K562 (cell line): Measurements from ENCODE around the gene RPL39. TPM values are rescaled to one million over a fixed set of nuclear protein-coding genes. Genes with fewer than 3 reads are reported as not detected.

Source experiments
- BCOR ChIP-seq: fragments of 450-650 bp; IDR thresholded peaks from 2 replicates; pipeline ENCODE4 v1.6.1; 2016
- CBX1 ChIP-seq: sonication (generic); IDR thresholded peaks from 2 replicates; pipeline ENCODE4 v1.6.1; 2016; ENCODE audit warnings: antibody characterized with exemption, low read depth, mild to moderate bottlenecking
- CHCHD3 ChIP-seq: fragments of 250-450 bp; sonication (Bioruptor Pico); IDR thresholded peaks from 2 replicates; pipeline ENCODE4 v2.1.2; 2022; ENCODE audit warnings: mild to moderate bottlenecking
- CTBP1 ChIP-seq: fragments of 450-650 bp; IDR thresholded peaks from 2 replicates; pipeline ENCODE4 v1.6.1; 2016; ENCODE audit warnings: borderline replicate concordance
- DACH1 ChIP-seq: fragments of 450-650 bp; IDR thresholded peaks from 2 replicates; pipeline ENCODE4 v1.6.1; 2018; ENCODE audit not compliant: partially characterized antibody
- ESRRA ChIP-seq: fragments of 450-650 bp; IDR thresholded peaks from 2 replicates; pipeline ENCODE4 v1.6.1; 2014; ENCODE audit warnings: low read depth, mild to moderate bottlenecking, moderate library complexity, borderline replicate concordance
- FOS ChIP-seq: IDR thresholded peaks from 3 replicates; pipeline ENCODE4 v1.6.1; 2011; ENCODE audit not compliant: insufficient read length; ENCODE audit errors: extremely low read depth
- GATAD2B ChIP-seq: fragments of 450-650 bp; IDR thresholded peaks from 2 replicates; pipeline ENCODE4 v1.6.1; 2017; ENCODE audit warnings: mild to moderate bottlenecking, borderline replicate concordance
- GTF2F1 ChIP-seq: IDR thresholded peaks from 2 replicates; pipeline ENCODE4 v1.6.1; 2011; ENCODE audit warnings: low read depth, low read length, improper control_type of control experiment
- L3MBTL2 ChIP-seq: fragments of 450-650 bp; IDR thresholded peaks from 2 replicates; pipeline ENCODE4 v1.6.1; 2016; ENCODE audit warnings: mild to moderate bottlenecking, moderate library complexity
- MAZ ChIP-seq, 2 experiments: fragments of 450-650 bp in 1 of 2; sonication (generic) in 1 of 2; formaldehyde crosslinking; IDR thresholded peaks in 1 of 2; conservative IDR thresholded peaks in 1 of 2; 2 replicates each; pipeline versions ENCODE4 v1.4.0 to v1.5.0; 2020; ENCODE audit warnings: mild to moderate bottlenecking in 1 of 2, missing genetic modification reagents in 1 of 2
- MED1 ChIP-seq: sonication (generic); formaldehyde crosslinking; IDR thresholded peaks from 2 replicates; pipeline ENCODE4 v1.8.1; 2023; ENCODE audit warnings: missing genetic modification reagents, borderline replicate concordance
- NFIC ChIP-seq: fragments of 450-650 bp; IDR thresholded peaks from 2 replicates; pipeline ENCODE4 v1.6.1; 2017; ENCODE audit warnings: mild to moderate bottlenecking, inconsistent platforms
- PCBP1 ChIP-seq: fragments of 200-400 bp; formaldehyde crosslinking; IDR thresholded peaks from 2 replicates; pipeline ENCODE4 v1.6.1; 2018; ENCODE audit warnings: mild to moderate bottlenecking, low read depth, low read length; ENCODE audit not compliant: poor library complexity, severe bottlenecking
- PRDM10 ChIP-seq: fragments of 450-650 bp; IDR thresholded peaks from 2 replicates; pipeline ENCODE4 v1.6.1; 2018; ENCODE audit not compliant: partially characterized antibody
- PRPF4 ChIP-seq: fragments of 200-400 bp; formaldehyde crosslinking; IDR thresholded peaks from one replicate; pipeline ENCODE4 v1.6.1; 2017; ENCODE audit warnings: low read length, low read depth, mild to moderate bottlenecking; ENCODE audit not compliant: insufficient read depth, poor library complexity, severe bottlenecking
- RB1 ChIP-seq: fragments of 450-650 bp; IDR thresholded peaks from 2 replicates; pipeline ENCODE4 v1.6.1; 2017; ENCODE audit warnings: low read depth, mild to moderate bottlenecking
- ZBED1 ChIP-seq: IDR thresholded peaks from 2 replicates; pipeline ENCODE4 v1.6.1; 2014
- ZNF263 ChIP-seq: sonication (generic); formaldehyde crosslinking; IDR thresholded peaks from 2 replicates; pipeline ENCODE4 v1.8.0; 2022; ENCODE audit warnings: mild to moderate bottlenecking, missing genetic modification reagents, borderline replicate concordance
- ZNF512 ChIP-seq: IDR thresholded peaks from 2 replicates; pipeline ENCODE4 v1.6.1; 2016; ENCODE audit warnings: missing genetic modification characterization, missing compliant biosample characterization
- polyA plus RNA-seq, 8 experiments: library from polyadenylated mRNA; depleted of rRNA in 4 of 8; stranded (reverse) in 5 of 8; unstranded in 3 of 8; fragments of >200 nt; fragmentation: Nextera tagmentation in 2 of 8; fragmentation: Illumina TruSeq in 1 of 8; extraction: Ambion mirVana in 2 of 8; extraction: Trizol in 1 of 8; gene quantifications; 2 replicates each; pipeline versions ENCODE4 v1.2.1 to v1.2.3, GENCODE V29; 2011 to 2014; ENCODE audit warnings: inconsistent platforms in 1 of 8, missing spikeins in 1 of 8
- total RNA-seq, 7 experiments: library from RNA; depleted of rRNA in 6 of 7; stranded (reverse); fragments of >200 nt in 6 of 7; fragmentation: Illumina TruSeq in 2 of 7; extraction: Trizol in 2 of 7; gene quantifications; 2 replicates each; pipeline versions ENCODE4 v1.2.1 to v1.2.3, GENCODE V29; 2011 to 2021; ENCODE audit warnings: low replicate concordance in 1 of 7

RPL39 gene
- total and polyA plus RNA-seq, 9 of the 15 experiments (the other 6 are each of a cell fraction or from before 2014, with no cell fraction given): 1,382 to 5,043 (median 3,226) TPM

GRCh38 chrX:119757979-119758730 lies 33.3 kb downstream of the RPL39 start, which contains the start of gene SOWAHD (continued):
- TF ChIP-seq MAZ (CRISPR knock-in tag; conservative IDR thresholded peaks at IDR 0.05 in 1 of 2, IDR thresholded peaks at IDR 0.05 in 1 of 2) (0 out of 4 replicates have a peak, but pooled peaks of 1 of the 2 experiments have one; percentile 19), BCOR (no peak), DACH1 (no peak), PRDM10 (peak; percentile 16), ZNF263 (CRISPR knock-in tag) (peak; percentile 89), PCBP1 (peak; percentile 41), NFIC (peak; percentile 41; the same call in 1 of the 2 replicates), ZBED1 (no peak), CHCHD3 (CRISPR knock-in tag) (no peak), RB1 (no peak), GATAD2B (no peak), L3MBTL2 (peak; percentile 73), ZNF512 (tag) (peak; percentile 32; the same call in 1 of the 2 replicates), GTF2F1 (no peak), FOS (no peak), PRPF4 (no peak), ESRRA (0 out of 2 replicates have a peak, but pooled peaks have one; percentile 25), MED1 (CRISPR knock-in tag) (no peak), CBX1 (no peak), CTBP1 (0 out of 2 replicates have a peak, but pooled peaks have one; percentile 19)
